GM21619 (cell line): ENCODE data around the gene EPHA4.

Experiments used
- ATAC-seq: cut with Tn5 transposase; IDR thresholded peaks from one replicate; pipeline ENCODE4 v1.9.1; 2021; ENCODE audit not compliant: unreplicated experiment

EPHA4 gene

GRCh38 chr2:221478485-221478863, 93.6 kb downstream of the EPHA4 start:
- ATAC-seq, result no peak

DNA sequence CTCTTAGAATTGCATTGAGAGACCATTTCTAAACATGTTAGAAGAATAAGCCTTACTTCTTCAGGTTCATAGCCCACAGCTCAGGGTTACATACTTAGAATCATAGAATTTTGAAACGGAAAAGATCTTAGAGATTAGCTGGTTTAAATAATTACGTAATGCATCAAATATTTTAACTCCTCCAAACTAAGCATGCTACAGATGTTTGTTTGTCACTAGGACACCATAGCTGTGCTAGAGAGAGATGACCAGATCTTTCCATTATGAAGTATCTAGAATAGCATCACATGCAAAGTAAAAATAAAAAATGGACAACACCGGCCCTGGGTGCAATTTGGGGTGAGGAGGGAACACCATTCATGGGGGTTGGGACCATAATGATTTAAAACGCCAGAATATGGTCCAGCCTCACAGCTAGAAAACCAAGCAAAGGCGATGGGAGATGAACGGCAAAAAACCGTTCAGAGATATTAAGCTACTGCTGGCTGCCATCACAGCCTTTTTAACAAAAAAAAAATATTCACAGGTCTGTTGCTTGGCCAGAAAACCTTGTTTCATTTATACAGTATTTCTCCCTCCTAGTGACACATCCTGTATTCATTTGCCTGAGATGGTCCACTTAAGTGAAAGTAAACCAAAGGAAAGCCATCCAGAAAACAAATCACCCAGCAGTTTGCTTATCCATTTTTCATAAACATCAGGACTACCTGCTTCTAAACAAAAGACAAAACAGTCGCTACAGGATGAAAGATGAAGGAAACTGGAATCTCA, 94.2 kb downstream of the EPHA4 start:
- ATAC-seq, result no peak

GRCh38 chr2:221476195-221476594, 95.9 kb downstream of the EPHA4 start:
- no peak for ATAC-seq

GRCh38 chr2:221473451-221473850, 98.7 kb downstream of the EPHA4 start:
- no peak for ATAC-seq

- ATAC-seq, result no peak
Measured at GRCh38 chr2:221468317-221468716, 103.8 kb downstream of the EPHA4 start.

DNA sequence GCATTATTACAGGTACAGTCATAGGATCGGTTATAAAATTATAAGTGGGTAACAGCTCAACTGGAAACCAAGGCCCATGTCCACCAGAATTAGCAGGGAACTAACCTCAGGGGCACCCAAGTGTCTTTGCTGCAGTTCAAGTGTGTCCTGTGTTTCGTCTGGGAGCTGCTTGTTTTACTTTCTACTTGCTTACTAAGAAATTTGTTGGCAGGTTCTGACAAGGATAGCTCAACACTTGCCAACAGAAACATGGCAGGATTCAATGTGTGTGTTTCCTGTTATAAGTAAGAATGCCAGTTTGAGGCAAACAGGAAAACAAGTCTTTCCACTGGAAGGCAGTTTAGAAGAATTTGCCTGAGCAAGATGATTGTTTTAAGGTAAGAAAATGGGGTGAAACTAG, 104.5 kb downstream of the EPHA4 start:
- no peak for ATAC-seq

DNA sequence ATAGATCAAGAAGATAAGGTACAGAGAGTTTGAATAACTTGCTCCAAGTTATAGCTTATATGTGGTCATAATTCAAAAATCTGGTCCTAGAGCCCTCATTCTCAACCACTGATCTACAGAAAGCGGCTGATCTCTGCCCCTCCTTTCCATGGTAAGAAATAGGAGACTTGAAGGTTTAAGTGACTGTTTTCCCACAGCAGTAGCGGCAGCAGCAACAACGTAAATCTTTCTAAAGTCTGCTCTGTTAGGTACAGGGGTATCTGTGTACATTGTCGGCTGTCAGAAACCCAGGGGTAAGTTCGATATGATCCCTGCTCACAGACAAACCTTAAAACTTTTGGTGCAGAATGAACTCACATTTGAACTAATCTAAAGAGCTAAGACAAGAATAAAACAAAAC, 105.4 kb downstream of the EPHA4 start:
- no peak for ATAC-seq

DNA sequence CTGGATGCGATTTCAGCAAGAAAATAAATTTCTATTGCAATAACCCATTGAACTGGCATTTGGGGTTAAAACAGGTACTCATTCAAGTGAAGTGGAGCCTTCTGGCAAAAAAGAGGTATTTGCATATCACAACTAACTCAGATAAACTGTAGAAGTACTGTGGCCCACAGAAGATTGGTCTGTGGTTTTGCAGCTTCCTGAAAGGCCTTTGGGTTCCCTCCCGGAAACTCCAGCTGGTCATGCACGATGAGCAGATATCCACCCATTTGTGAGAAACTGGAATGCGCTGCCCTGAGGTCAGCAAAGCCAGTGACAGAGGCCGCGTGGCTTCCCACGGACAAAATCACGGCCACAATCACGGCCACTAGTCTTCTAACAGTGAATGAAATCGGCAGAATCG, 106.3 kb downstream of the EPHA4 start:
- peak; percentile 89 for ATAC-seq

DNA sequence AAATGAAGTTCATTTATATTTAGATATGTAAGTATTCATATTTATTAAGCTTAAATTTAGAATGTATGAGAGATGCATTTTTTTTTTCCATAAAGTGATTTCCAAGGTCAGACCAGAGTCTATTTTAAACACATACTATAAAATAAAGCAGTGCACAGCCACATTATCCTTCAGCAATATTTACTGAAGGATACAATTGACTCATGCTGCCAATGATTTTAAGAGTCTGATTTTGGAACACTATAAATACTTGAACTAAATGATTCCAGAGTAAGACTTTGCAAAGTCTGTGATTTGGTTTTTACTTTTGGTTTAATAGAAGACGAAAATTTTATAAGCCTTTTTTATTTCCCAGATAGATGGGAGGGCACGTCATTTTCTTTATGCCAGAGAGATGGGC, 107.1 kb downstream of the EPHA4 start:
- ATAC-seq, result no peak

DNA sequence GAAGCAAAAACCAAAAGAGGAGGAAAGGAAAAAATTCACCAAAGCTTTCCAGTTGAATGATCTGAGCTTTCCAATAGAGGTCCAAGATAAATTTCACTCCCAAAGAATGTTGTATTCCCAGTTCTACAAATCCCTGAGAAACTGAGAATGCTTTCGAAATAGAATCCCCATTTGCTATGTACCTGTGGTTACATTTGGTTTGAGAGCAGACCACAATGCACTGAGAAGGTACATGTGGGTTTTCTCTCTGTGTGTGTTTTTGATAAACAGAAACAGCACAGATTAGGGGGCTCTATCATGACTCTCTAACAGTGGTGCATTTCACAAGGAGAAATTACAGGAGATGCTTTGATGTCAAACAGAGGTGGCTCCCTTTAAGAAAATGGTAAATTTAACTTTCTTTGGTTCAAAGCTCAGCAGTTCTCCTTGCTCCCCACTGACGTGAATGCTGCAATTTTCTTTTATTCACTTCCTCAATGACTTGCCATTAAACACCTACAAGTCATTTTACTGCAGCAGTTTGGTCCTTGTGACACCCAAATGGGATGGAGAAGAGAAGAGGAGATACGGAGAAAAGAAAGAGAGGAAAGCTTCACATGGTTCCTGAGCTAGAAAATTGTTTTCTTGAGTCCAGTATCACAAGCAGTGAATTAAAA, 108.7 kb downstream of the EPHA4 start:
- no peak for ATAC-seq

DNA sequence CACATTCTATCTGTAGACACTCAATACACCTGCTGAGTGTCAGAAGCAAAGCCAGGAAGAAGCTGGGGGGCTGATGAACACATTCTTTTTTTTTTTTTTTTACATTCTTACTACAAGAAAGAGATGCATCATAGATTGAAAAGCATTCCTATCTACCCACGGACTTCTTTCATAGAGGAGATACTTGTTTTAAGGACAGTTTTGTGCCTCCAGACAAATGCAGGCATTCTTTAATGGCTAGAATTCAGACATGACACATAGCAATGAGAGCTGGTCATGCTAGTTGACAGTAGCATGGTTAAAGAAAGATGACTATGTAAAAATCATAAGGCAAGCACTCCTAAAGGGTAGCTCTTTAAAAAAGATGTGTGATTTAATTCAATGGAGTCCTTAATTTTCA, 110.2 kb downstream of the EPHA4 start:
- ATAC-seq, result no peak

GRCh38 chr2:221460136-221460535, 112.0 kb downstream of the EPHA4 start:
- ATAC-seq, result no peak

- ATAC-seq, result no peak
Measured at GRCh38 chr2:221458578-221458977, 113.5 kb downstream of the EPHA4 start.

DNA sequence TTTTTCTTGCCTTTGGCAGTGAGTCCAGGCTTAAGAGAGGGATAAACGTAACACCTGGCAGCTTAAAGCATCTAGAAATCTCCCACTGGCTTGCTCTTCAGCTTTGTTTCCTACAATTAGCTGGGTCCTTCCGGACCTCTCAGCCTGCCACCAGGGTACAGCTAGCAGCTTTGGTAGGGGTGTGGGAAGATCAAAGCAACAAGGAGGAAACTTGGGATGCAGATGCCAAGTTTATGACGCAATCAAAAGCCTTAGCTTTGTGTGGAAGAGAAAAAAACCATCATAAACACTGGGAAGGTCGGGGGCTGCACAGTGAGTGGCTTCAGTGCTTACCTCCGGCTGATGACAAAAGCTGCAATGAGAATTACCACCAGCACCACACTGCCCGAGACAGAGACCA, 116.9 kb downstream of the EPHA4 start:
- ATAC-seq, result no peak

DNA sequence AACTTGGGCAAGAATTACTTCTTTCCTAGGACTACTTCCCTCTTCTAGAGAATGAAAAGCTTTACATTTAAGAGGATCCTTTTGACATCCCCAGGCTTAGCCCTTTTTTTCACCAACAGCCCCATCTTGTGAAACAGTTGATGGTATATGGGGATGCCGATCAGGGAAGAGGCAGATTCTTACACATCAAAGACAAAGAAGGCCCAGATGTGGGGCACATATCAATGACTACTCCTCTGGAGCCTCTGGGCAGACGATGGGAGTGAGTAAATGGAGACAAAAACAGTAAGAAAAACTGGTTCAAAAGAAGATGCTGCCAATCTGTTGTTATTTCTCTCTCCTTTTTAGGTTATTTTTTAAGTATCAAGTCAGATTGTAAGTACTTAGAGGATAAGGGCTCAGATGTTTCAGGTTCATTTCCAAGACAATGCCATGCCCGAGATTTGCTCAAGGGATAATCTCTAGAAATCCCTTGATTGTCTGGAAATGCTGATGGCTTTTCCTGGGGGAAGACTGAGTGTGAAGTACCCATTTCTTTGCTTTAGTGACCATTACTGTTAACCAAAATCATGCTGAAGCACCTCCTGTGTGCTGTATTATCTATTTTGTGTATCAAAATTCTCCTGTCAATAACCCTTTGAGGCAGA, 117.5 kb downstream of the EPHA4 start:
- ATAC-seq, result no peak

DNA sequence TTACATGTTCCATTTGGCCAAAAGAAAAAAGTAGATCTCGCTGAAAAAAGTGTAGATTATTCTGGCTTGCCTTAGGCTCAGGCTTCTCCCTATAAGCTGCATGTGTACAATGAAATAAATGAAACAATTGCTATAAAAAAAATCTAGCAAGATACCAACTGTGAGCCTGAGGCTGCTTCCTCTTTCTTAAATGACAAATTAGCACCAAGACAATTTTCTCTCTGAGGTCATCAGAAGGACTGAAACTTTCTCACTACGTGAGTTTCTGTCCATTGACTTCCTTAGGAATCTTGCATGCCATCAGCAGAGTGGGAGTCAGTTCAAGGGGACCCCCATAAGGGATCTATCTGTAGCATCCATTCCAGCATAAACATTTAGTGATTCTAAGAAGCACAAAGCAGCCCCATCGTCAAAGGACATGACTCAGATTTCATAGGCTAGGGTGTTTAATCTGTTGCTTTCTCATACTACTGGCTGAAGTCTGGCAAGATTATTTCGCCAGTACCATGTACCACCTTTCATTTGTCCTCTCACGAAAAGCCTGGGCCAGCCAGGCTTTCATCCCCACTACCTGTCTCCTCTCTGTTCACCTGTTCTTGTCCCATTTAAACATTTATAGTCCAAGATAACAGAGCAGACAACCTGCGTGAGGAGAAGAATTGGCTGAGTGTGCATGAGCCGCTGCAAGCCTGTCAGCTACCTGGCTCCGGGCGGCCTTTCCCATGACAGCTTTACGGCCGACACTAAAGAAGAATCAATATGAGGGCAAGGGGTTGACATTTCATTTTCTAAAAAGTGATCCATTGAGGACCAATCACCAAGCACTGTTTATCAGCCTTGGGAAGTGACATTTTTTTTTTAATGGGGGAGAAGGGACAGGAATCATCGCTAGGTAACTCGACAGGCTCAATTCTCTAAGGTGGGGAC, 120.0 kb downstream of the EPHA4 start:
- ATAC-seq, result no peak

- ATAC-seq, result no peak
Measured at GRCh38 chr2:221450280-221450679, 121.8 kb downstream of the EPHA4 start.

DNA sequence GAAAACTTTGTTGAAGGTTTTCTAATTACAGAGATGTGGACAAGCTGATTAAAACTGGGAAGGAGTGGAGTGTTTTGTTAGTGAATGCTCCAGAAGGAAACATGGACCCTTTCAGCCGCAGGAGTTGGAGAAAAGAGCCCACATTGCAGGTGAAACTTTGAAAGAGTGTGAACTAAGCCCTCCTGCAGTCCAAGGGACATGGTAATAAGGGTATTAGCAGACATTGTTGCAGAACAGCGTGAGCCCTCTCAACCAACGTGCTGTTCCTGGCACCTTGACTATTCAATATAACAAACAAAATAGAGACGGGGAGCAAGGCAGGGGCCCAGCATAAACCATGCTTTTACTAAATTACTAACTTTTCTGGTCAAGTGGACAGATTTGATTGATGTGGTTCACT, 122.7 kb downstream of the EPHA4 start:
- no peak for ATAC-seq

- ATAC-seq, result no peak
Measured at GRCh38 chr2:221448844-221449390, 123.2 kb downstream of the EPHA4 start.

GRCh38 chr2:221448057-221448843, 123.9 kb downstream of the EPHA4 start:
- ATAC-seq, result no peak
